Right ventricle myocardium superior (tissue), 1 donor: ENCODE results near the gene SRCIN1. TPM values are rescaled to one million over a fixed set of nuclear protein-coding genes. Genes with fewer than 3 reads are reported as not detected.
A peak's percentile ranks its signal among the peaks of the same experiment; 100 is the strongest.
"Not testable (repeated sequence)": the region's sequence is repeated elsewhere in the genome, so short reads cannot be mapped to it uniquely, and the experiment has no call there.

ENCODE experiments used
- ATAC-seq: fragments of 200-7000 bp; cut with Tn5 transposase; one replicate; pipeline ENCODE4 v1.9.1; 2020; ENCODE audit warnings: mild to moderate bottlenecking; ENCODE audit not compliant: poor library complexity
- DNase-seq: peaks from one replicate; pipeline ENCODE4 v3.0.0-alpha.2; 2020
- intact Hi-C: fragments of 100-400 bp; cut with DNase I; formaldehyde crosslinking; loops from one replicate; pipeline ENCODE4 v1.11.2; 2022
- total RNA-seq: library from RNA; stranded (reverse); fragmentation: NEBNext Ultra II Directional; extraction: Animal tissue kit (Norgen Biotek cat#: 25700); gene quantifications from one replicate; pipeline ENCODE4 v1.2.1, GENCODE V29; 2021
- donor health status: DM: no; HTN: yes; CAD: no; lungs with severe emphysema.

Gene SRCIN1
- total RNA-seq, 1 donor from 2014 or later: 2.3 TPM

- DNase-seq (no peak), ATAC-seq (no peak)
- intact Hi-C loops: no loop called here
Measured at GRCh38 chr17:38536661-38537060, 69.1 kb downstream of the SRCIN1 start.

DNA sequence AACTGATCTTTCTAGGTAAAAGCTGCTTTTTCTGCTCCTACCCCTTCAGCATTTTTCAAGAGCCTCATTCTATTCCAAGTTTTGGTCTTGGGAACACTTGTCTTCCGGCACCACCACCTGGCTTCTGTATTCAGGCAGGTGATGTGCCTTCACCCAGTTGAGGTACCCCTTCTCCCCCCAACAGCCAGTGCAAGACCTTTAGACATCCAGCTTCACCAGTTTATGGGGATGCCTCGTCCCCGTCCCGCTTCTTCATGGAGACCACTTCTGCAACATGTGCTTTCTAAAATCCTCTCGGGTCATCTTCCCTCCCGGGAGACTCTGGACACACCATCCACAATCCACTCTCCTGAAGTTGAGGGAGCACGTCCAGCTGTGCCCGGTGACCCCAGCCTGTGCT is 69.9 kb downstream of the SRCIN1 start:
- DNase-seq: peak; percentile 13
- intact Hi-C loops: no loop called here

DNA sequence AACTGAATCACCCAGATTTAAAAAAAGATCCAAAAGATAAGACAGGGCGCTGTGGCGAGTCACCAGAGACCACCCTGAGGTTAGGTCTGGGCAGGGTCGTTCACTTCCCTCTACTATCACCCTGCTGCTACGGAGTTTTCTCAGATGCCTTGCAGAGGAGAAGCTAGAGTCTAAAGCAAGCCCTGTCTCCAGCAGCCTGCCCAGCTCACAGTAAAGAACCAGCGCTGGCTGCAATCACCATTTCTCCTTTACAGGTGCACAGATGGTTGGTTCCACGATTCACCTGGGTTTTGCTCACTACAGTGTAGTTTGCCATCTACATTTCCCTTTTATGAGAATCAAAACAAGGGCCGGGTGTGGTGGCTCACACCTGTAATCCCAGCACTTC is 71.3 kb downstream of the SRCIN1 start:
- ATAC-seq: no peak
- intact Hi-C loops: no loop called here
- peak; percentile 13 for DNase-seq

More for the DNA sequence above, 69.9 kb downstream of the SRCIN1 start:
- no peak for ATAC-seq

- intact Hi-C loops: no loop called here
- ATAC-seq: no peak
Measured at GRCh38 chr17:38533866-38534497, 71.8 kb downstream of the SRCIN1 start.

DNA sequence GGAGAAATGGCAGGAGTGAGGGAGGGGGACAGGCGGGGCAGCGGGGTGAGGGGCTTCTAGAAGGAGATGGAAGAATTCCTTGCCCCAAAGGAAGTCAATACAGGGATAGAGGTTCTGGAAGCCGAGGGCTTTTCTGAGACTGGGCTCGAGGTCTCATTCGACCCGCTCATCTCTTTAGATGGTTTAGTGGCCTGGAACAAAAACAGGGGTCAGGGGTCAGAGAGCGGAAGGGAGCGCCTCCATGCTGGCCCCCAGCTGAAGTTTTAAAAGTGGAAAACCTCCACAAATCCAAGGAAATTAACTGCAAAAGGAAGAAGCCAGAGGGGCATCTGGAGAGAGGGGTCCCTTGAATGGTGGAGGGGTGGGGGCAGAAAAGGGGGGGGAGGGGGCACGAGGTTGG is 72.5 kb downstream of the SRCIN1 start:
- intact Hi-C loops: no loop called here
- DNase-seq (peak; percentile 0), ATAC-seq (no peak)

More at GRCh38 chr17:38533866-38534497, 71.8 kb downstream of the SRCIN1 start:
- no peak for DNase-seq

- ATAC-seq (no peak), DNase-seq (peak; percentile 21)
- intact Hi-C loops: no loop called here
Measured at GRCh38 chr17:38532451-38532850, 73.3 kb downstream of the SRCIN1 start.

DNA sequence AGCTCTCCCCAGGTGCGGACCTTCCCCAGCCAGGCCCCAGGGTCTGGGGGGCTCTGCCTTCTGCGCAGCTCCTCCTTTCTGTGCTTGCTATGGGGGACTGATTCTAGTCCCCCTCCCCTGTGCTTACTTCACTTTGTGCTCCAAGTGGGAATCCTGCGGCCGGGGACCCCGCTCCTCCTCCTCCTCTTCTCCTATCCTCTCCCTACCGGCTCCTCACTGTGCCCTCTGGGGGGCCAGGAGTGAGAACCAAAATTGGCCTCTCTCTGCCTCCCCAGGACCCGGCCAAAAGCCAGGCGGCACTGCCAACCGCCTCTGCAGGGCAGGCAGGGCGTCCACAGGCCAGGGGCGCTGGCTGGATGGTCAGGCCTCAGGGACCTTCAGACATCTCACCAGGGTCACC is 74.0 kb downstream of the SRCIN1 start:
- peak; percentile 15 for DNase-seq
- ATAC-seq, intact Hi-C loops: not testable (repeated sequence)

- ATAC-seq, DNase-seq, intact Hi-C loops: not testable (repeated sequence)
Measured at GRCh38 chr17:38530856-38531255, 74.9 kb downstream of the SRCIN1 start.

DNA sequence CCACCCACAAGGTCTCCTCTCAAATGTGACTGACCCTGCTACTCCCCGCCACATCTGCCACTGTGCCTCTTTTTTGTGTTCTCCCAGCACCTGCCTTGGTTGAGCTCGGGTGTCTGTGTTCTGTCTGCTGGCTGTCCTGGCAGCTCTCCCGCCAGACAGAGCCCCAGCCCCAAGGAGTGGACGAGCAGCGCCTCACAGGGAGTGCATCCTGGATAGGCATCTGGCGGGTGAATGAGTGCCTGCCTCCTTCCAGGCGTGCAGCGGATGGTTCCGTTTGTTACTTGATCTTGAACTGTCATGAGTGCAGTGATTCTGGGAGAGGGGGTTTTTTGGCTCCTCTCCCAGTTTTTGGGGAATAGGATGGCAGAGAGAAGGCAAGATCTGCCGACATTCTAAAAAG is 77.6 kb downstream of the SRCIN1 start:
- peak; percentile 14 for DNase-seq
- ATAC-seq, intact Hi-C loops: not testable (repeated sequence)

- intact Hi-C loops, ATAC-seq: not testable (repeated sequence)
- peak; percentile 17 for DNase-seq
Measured at GRCh38 chr17:38526526-38526925, 79.2 kb downstream of the SRCIN1 start.

GRCh38 chr17:38512473-38513058 is 93.2 kb downstream of the SRCIN1 start:
- peak; percentile 22 for DNase-seq
- ATAC-seq: no peak
- intact Hi-C loops: loop anchor here (10.0 kb wide), 1 partner anchor 152 kb away; no protein-coding TSS in a partner anchor

DNA sequence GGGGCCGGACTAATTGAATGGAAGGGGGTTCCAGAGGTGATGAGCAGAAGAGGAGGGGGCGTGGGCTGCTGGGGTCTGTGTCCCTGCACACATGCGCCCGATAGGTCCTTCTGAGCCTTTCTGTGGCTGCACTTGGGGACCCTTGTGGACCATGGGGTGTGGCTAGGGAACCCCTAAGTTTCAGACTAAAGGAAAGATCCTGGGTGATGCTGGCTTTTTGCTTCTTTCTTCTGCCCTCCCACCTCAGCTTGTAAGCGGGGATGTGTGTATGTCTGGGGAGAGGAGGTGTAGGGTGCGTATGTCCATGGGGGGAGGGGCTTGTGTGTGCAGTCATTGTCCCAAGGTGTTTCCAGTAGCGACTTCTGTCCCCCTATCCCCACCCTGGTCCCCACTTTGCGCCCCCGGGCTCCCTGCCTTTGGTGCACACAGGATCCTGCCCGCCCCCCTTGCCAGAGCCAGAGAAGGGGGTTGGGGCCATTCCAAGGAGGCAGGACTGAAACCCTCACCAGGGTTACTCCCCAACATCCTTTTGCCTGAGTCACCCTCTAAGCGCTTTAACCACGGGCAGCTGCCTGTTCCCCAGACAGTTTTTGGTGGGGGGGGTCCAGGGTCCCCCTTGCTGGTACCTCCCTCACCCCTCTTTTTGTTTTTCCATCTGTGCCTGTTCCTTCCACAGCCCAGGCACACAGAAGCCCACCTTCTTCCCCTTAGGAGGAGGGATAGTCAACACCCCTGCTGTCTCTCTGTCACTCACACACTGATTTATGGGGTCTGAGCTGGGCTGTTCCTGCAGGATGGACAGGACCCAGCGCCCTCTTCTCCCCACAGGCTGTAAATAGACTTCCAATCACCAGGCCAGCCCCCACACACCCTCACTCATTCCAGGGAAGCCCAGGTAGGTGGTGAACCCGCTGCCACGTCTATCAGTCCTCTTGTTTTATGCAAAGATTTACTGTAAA is 94.3 kb downstream of the SRCIN1 start:
- intact Hi-C loops: loop anchor here (10.0 kb wide), 1 partner anchor 153 kb away; no protein-coding TSS in a partner anchor
- no peak for ATAC-seq
- peak; percentile 31 for DNase-seq

DNA sequence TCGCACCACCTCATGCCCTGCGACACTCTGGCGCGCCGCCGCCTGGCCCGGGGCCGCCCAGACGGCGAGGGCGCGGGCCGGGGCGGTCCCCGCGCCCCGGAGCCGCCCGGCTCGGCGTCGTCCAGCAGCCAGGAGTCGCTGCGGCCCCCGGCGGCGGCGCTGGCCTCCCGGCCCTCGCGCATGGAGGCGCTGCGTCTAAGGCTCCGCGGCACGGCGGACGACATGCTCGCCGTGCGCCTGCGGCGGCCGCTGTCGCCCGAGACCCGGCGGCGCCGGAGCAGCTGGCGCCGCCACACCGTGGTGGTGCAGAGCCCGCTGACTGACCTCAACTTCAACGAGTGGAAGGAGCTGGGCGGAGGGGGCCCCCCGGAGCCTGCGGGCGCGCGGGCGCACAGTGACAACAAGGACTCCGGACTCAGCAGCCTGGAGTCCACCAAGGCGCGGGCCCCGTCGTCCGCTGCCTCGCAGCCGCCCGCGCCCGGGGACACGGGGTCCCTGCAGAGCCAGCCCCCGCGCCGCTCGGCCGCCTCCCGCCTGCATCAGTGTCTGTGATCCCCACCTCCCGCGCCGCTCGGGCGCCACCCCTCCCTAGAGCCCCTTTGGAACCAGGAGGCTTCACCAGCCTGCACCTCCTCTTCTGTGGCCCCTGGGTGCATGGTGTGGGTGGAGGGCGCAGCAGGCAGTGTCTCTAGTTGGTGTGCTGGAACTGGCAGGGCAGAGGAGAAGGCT is 95.2 kb downstream of the SRCIN1 start:
- intact Hi-C loops: loop anchor here (10.0 kb wide), 1 partner anchor 154 kb away; no protein-coding TSS in a partner anchor
- peak; percentile 47 for DNase-seq
- peak; percentile 58 for ATAC-seq

DNA sequence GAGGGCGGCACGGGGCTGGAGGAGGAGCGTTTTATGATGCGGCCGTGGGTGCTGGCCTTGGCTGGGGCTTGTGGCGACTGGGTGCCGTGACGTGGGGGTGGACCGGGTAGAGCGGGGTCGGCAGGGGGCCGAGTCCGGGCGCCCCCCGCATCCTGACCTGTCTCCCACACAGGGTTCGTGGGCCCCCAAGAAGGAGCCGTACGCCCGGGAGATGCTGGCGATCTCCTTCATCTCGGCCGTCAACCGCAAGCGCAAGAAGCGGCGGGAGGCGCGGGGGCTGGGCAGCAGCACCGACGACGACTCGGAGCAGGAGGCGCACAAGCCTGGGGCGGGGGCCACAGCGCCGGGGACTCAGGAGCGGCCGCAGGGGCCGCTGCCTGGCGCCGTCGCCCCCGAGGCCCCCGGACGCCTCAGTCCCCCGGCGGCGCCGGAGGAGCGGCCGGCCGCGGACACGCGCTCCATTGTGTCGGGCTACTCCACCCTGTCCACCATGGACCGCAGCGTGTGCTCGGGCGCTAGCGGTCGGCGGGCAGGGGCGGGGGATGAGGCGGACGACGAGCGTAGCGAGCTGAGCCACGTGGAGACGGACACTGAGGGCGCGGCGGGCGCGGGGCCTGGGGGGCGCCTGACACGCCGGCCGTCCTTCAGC is 95.9 kb downstream of the SRCIN1 start:
- ATAC-seq: peak; percentile 22
- intact Hi-C loops: loop anchor here (10.0 kb wide), 1 partner anchor 155 kb away; no protein-coding TSS in a partner anchor
- peak; percentile 40 for DNase-seq

DNA sequence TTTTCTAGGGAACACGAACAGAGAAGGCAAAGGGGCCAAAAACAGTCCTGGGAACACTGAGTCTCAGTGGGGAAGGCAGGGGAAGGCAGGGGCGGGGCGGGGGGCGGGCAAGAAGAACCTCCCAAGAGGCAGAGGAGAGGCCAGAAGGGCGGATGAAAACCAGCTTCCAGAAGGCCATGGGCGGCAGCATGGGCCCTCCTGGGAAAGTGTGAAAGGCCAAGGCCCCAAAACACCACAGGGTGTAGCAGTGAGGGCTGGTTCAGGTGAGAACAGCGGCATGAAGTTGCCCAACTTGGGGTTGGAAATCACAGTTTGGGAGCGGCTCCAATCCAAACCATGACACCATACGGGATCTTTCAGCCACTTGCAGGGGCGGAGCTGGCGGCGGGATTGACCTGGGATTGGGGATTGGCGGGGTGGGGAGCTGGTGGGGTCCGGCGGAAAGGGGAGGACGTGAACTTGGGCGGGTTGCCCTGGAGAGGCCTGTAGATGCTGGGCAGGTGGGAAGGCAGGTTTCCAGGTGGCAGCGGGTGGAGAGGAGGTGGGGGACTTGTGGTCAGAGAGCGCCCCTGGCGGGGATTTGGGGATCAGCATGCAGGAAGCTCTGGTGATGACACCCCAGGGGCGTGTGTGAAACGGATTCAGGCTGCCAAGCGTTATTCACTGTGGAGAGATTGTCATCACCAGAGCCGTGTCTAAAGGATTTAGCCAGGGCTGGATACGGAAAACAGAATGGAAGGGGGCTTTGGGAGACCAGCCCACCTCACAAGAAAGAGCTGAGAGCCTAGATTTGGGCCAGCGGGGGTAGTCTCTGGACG is 96.6 kb downstream of the SRCIN1 start:
- DNase-seq (peak; percentile 83), ATAC-seq (peak; percentile 67)

DNA sequence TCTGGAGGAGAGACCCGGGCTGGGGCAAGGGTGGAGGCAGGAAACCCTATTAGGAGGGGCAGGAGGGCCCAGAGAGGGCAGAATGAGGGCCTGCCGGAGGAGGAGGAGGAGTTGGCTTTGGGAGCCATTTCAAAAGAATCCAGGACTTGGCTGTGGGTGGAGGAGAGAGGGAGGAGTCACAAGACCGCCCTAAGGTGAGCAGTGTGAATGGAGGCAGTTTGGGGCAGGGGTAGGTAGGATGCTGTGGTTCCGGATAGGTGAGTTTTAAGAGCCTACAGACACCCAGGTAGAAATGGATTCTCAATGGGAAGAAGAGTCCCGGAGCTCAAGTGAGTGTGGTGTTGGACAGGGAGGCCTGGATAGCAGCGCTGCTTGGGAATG is 97.2 kb downstream of the SRCIN1 start:
- intact Hi-C loops: no loop called here
- DNase-seq (peak; percentile 14), ATAC-seq (no peak)

More for the DNA sequence above, 96.6 kb downstream of the SRCIN1 start:
- intact Hi-C loops: no loop called here

DNA sequence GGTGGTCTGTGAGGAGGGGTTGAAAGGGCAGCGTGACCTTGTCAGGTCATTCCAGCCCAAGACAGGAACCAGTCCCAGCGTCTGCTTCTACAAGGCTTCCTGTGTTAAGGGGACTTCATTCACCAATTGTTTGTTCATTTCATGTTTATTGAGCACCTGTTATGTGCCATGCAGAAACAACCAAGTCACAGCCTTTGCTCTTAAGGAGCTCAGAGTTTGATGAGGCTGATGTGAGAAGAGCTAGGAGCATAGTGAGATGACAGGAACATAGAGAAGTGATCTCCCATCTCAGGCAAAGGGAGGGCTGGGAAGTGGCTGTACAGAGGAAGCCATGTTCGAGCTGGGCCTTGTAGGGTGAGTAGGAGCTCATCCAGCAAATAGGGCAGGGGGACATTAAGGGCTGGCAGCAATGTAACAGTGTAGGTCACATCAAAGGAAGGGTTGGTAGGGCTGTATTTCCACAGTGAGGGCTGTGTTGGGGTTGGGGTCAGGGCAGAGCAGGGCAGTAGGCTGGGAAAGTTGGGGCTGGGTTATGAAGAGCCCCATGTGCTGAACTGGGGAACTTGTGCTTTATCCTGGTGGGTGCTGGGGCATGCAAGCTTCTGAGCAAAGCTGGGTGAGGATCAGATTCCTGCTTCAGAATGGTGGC is 97.7 kb downstream of the SRCIN1 start:
- intact Hi-C loops: no loop called here
- no peak for DNase-seq
- no peak for ATAC-seq
